Activated naive CD4-positive, alpha-beta T cell treated with anti-CD3 and anti-CD28 coated beads, Interleukin-2, amount 50 U/mL, for 72 hours (primary cell): ENCODE measurements around the gene NBEA. TPM values are rescaled to one million over a fixed set of nuclear protein-coding genes. Genes with fewer than 3 reads are reported as not detected.

Source experiments
- ATAC-seq, 2 donors: fragments of 150-1000 bp; cut with Tn5 transposase; 2 replicates each; pipeline ENCODE4 v1.10.0; 2021; ENCODE audit warnings: mild to moderate bottlenecking in 2 of 2, moderate library complexity in 2 of 2
- DNase-seq, 2 donors: peaks; one replicate each; pipeline ENCODE4 v3.0.0; 2021 to 2022; ENCODE audit warnings: low spot score in 2 of 2
- H3K27ac Mint-ChIP-seq, 2 donors: one replicate each; pipeline ENCODE4 v1.8.0; 2022; ENCODE audit warnings: mild to moderate bottlenecking in 2 of 2, mixed read lengths in 2 of 2
- H3K36me3 Mint-ChIP-seq, 2 donors: one replicate each; pipeline ENCODE4 v1.8.0; 2022; ENCODE audit warnings: mixed read lengths in 2 of 2
- H3K9me3 Mint-ChIP-seq, 2 donors: one replicate each; pipeline ENCODE4 v1.8.0; 2022; ENCODE audit warnings: mixed read lengths in 2 of 2
- total RNA-seq, 2 donors: library from RNA; stranded (reverse); gene quantifications; one replicate each; pipeline ENCODE4 v1.2.3, GENCODE V29; 2022

Gene NBEA
- total RNA-seq, 2 donors from 2014 or later = 0.37 to 0.84 TPM

GRCh38 chr13:35179494-35179893 lies 237.4 kb downstream of the NBEA start:
- Mint-ChIP-seq H3K27ac (no peak overlapping the region), H3K36me3 (no peaks in the 10 kb centered on the region), H3K9me3 (no peaks in the 10 kb centered on the region)
- ATAC-seq (no peak), DNase-seq (no peak)

DNA sequence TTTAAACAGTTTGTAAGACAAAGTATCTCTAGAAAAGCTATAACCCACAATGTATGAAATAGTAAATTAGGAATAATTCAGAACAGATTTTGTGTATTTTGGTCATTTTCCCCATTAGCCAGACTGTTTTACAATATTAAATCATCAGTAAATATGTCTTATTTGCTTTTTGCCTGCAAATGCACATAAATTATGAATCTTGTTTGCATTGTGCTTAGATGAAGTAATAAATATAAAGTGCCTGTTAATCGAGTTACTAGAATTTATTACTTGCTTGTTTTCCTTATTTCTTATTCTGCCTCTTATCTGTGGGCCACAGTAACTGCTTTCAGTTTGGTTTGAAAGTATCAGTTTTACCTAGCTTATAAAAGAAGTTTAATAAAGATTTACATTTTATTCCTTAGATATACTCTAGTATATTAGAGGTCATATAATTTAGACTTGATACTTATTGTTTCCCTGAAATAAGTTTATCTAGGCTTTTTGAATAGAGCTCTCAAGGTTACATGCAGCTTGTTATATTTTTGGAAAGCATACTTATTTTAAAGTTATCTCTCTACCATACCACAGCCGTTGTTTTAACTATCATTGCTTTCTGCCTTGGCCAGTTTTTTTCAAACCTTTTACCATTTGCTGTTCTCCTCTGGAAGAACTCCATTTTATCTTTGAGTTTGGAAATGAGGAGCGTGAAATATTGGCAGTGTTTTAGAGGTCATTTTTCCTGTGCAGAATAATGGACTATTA lies 238.0 kb downstream of the NBEA start:
- H3K27ac Mint-ChIP-seq = no peak overlapping the region
- no peak for DNase-seq
- no peaks in the 10 kb centered on the region for H3K9me3 Mint-ChIP-seq
- H3K36me3 Mint-ChIP-seq = no peaks in the 10 kb centered on the region
- ATAC-seq = no peak

- DNase-seq = no peak
- H3K36me3 Mint-ChIP-seq = peaks cover 0 to 10% of the 10 kb centered on the region in 2 donors
- no peak for ATAC-seq
- peaks cover 0 to 10% of the 10 kb centered on the region in 2 donors for H3K9me3 Mint-ChIP-seq
- H3K27ac Mint-ChIP-seq = no peak overlapping the region
Observed at GRCh38 chr13:35190241-35190640, 248.2 kb downstream of the NBEA start.

DNA sequence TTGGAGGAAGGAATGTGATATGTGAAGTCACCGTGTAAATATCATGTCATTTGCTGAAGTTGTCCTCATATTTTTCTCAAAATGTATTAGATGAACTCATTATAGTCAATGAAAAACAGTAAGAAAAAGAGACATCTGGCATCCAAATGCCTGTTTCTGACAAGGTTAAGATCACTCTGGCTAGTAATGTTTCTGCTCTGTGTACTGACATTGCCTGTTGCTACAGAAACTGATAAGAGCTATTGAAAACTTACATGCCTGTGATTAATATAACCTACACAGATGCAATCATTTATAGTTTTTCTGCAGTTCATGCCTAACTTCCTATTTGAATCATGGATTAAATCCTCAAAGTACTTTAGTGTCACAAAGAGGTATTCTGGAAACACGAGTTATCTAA lies 249.8 kb downstream of the NBEA start:
- H3K36me3 Mint-ChIP-seq = peaks cover 0 to 10% of the 10 kb centered on the region in 2 donors
- peaks cover 0 to 10% of the 10 kb centered on the region in 2 donors for H3K9me3 Mint-ChIP-seq
- no peak for DNase-seq
- ATAC-seq = no peak
- no peak overlapping the region for H3K27ac Mint-ChIP-seq

DNA sequence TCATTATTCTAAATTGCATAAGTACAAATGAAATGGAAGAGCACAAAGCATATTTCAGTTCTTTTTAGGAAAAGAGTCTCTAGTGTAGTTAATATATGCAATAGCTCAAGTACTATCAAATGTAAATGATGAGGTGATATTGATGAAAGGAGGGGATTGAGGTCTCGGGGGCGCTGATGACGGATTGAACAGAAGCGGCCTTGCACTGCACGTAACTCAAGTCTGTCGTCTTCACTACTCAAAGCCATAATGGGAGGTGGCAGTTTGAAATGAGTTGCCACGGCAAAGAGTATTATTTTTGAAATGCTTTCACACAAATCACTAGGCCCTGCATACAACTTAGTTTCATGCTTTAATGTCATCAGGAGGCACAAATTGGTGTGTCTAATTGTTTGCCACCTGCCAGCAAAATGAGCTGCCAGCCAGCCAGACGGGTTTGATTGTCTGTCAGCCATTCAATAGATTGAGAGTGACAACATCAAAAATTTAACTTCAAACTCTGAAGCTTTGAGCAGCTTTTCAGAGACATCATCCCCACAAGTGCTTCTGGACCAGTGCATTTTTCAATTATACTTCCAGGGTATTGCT lies 256.6 kb downstream of the NBEA start:
- no peak overlapping the region for H3K27ac Mint-ChIP-seq
- H3K36me3 Mint-ChIP-seq = no peaks in the 10 kb centered on the region
- no peaks in the 10 kb centered on the region for H3K9me3 Mint-ChIP-seq
- no peak for ATAC-seq
- no peak for DNase-seq

- Mint-ChIP-seq H3K27ac (no peak overlapping the region), H3K9me3 (no peaks in the 10 kb centered on the region), H3K36me3 (no peaks in the 10 kb centered on the region)
- ATAC-seq = no peak
- no peak for DNase-seq
Observed at GRCh38 chr13:35208587-35208986, 266.5 kb downstream of the NBEA start.

GRCh38 chr13:35210261-35210660 lies 268.2 kb downstream of the NBEA start:
- Mint-ChIP-seq H3K27ac (no peak overlapping the region), H3K36me3 (no peaks in the 10 kb centered on the region), H3K9me3 (no peaks in the 10 kb centered on the region)
- DNase-seq (no peak), ATAC-seq (no peak)

DNA sequence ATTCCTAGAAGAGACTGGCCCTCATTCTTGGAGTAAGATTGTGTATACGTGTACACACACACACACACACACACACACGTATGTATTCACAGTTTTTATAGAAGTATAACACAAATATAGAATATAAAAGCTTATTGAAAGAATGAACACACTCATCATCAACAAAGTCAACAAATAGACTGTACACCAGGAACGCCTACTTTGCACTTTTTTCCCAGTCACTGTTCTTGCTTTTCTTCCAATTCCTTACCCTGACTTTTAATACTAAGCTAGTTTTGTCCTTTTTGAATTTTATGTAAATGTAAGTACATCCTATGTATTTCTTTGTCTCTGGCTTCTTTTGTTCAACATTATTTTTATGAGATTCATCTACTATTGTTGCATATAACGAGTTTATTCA lies 269.9 kb downstream of the NBEA start:
- ATAC-seq = no peak
- H3K9me3 Mint-ChIP-seq = no peaks in the 10 kb centered on the region
- H3K36me3 Mint-ChIP-seq = no peaks in the 10 kb centered on the region
- no peak overlapping the region for H3K27ac Mint-ChIP-seq
- DNase-seq = no peak

DNA sequence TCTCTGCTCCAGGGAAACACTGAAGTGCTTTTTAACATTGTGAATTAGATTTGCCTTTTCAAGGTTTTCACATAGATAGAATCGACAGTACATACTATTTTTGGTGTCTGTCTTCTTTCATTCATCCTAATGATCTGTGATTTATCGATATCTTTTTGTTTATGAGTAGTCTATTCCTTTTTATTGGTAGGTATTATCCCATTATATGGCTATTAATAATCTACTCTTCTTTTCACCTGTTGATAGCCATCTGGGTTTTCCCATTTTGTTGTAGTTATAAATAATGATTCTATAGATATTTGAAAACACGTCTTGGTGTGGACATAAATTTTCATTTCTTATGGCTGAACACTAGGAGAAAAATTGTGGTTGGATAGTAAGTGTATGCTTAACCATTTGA lies 271.8 kb downstream of the NBEA start:
- DNase-seq (no peak), ATAC-seq (no peak)
- no peaks in the 10 kb centered on the region for H3K9me3 Mint-ChIP-seq
- no peak overlapping the region for H3K27ac Mint-ChIP-seq
- no peaks in the 10 kb centered on the region for H3K36me3 Mint-ChIP-seq

GRCh38 chr13:35216131-35216530 lies 274.1 kb downstream of the NBEA start:
- Mint-ChIP-seq H3K27ac (no peak overlapping the region), H3K36me3 (no peaks in the 10 kb centered on the region), H3K9me3 (no peaks in the 10 kb centered on the region)

DNA sequence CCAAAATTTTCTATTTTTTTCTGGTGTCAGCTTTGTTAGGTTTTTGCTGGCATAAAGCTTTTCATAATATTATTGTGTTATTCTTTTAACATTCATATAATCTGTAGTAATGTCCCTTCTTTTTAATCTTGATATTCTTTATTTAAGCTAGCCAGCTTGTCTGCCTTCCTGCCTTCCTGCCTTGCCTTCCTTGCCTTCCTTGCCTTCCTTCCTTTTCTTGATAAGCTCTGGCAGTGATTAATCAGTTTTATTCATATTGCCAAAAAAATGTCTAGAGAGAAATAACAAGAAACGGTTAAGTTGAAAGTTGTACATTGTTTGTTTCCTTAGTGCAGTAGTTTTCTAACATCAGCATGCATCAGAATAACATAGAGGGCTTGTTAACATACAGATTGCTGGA lies 277.0 kb downstream of the NBEA start:
- peak overlapping the region in 1 of 2 donors; percentile 11 for H3K27ac Mint-ChIP-seq
- DNase-seq (no peak), ATAC-seq (no peak)
- H3K36me3 Mint-ChIP-seq = no peaks in the 10 kb centered on the region
- no peaks in the 10 kb centered on the region for H3K9me3 Mint-ChIP-seq

More at GRCh38 chr13:35216131-35216530, 274.1 kb downstream of the NBEA start:
- DNase-seq (no peak), ATAC-seq (no peak)

DNA sequence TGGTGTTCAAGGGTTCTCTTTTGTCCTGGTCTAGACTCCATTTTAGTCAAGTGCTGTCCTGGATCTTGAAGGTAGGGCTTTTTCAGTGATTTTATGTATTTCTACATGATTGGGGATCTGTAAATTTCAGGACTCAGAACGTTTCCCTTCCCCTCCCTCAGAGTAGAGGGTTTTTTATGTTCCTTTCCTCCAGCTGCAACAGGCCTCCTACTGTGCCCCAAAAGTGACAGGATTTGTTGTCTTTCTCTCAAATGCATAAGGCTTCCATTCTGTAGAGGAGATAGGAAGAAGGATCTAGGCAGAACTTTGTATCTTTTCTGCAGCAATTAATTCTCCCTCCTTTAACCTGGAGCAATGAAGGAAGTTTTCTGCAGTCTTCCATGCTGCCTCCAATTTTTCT lies 283.1 kb downstream of the NBEA start:
- H3K9me3 Mint-ChIP-seq = no peaks in the 10 kb centered on the region
- H3K36me3 Mint-ChIP-seq = no peaks in the 10 kb centered on the region
- DNase-seq (no peak), ATAC-seq (no peak)
- no peak overlapping the region for H3K27ac Mint-ChIP-seq

DNA sequence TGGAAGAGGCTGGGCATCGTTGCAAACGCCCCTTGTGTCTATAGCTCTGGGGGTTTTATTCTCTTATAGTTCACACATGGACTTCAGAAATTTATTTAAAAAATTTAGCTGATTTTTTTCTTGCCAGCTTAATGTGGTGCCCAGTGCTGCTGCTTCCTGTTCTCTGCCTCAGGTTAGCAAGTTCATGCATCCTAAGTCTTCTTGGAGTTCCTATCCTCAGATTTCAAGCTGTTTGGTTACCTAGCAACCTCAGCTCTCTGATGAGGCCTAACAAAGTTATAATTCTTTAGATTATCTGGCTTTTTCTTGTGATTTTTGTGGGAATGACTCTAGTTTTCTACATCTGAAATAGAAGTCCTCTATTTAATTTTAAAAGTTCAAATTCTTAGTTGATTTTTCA lies 283.5 kb downstream of the NBEA start:
- ATAC-seq (no peak), DNase-seq (no peak)
- Mint-ChIP-seq H3K9me3 (no peaks in the 10 kb centered on the region), H3K36me3 (no peaks in the 10 kb centered on the region), H3K27ac (no peak overlapping the region)

- DNase-seq (no peak), ATAC-seq (no peak)
- H3K36me3 Mint-ChIP-seq = no peaks in the 10 kb centered on the region
- no peak overlapping the region for H3K27ac Mint-ChIP-seq
- H3K9me3 Mint-ChIP-seq = no peaks in the 10 kb centered on the region
Observed at GRCh38 chr13:35228536-35228935, 286.5 kb downstream of the NBEA start.

DNA sequence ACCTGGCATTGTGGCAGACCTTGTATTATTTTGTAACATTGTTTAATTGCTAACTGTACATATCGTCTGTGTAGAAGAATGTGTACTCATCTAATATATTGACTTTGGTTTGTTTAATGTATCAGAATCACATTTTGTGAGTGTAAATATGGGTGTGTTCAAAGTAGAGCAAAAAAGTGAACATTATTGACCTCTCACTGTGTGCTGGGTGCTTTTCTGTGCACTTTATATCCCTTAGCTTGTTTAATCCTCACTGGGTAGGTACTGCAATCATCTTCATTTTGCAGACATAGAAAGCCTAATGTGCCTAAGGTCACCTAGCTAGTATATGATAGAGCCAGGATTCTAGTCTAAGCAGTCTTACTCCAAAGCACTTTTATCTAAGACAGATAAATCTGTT lies 289.4 kb downstream of the NBEA start:
- Mint-ChIP-seq H3K27ac (no peak overlapping the region), H3K36me3 (no peaks in the 10 kb centered on the region), H3K9me3 (no peaks in the 10 kb centered on the region)
- DNase-seq (no peak), ATAC-seq (no peak)

- Mint-ChIP-seq H3K36me3 (no peaks in the 10 kb centered on the region), H3K9me3 (peaks cover 4 to 5% of the 10 kb centered on the region in 2 donors), H3K27ac (no peak overlapping the region)
- no peak for ATAC-seq
- DNase-seq = no peak
Observed at GRCh38 chr13:35238274-35238673, 296.2 kb downstream of the NBEA start.

- H3K9me3 Mint-ChIP-seq = peaks cover 0 to 4% of the 10 kb centered on the region in 2 donors
- ATAC-seq = peak in 1 of 2 donors; percentile 16
- DNase-seq = no peak
Observed at GRCh38 chr13:35252536-35253205, 310.6 kb downstream of the NBEA start.

DNA sequence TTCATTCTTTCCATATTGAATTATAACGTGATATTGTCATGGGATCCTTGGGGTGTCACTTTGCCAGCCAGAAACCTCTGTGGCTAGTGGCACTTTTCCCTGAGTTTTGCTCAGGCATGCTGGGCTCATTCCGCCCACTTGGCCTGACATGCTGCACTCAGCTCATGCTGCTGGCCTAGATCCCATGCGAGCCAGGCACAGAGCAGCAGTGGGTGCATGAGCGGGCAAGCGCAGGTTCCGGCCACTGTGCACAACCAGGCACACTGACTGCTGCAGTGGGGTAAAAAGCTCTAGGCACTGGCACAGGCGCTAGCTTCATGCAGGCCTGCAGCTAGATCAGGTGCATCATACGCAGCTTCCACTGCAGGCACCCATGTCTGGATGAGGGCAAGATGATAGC lies 313.2 kb downstream of the NBEA start:
- H3K36me3 Mint-ChIP-seq = no peaks in the 10 kb centered on the region
- peaks cover 0 to 4% of the 10 kb centered on the region in 2 donors for H3K9me3 Mint-ChIP-seq
- H3K27ac Mint-ChIP-seq = no peak overlapping the region
- ATAC-seq (no peak), DNase-seq (no peak)

More at GRCh38 chr13:35252536-35253205, 310.6 kb downstream of the NBEA start:
- Mint-ChIP-seq H3K36me3 (no peaks in the 10 kb centered on the region), H3K27ac (no peak overlapping the region)
